Immature natural killer cell (primary cell): ENCODE results near the gene LY6G5B. TPM values are rescaled to one million over a fixed set of nuclear protein-coding genes. Genes with fewer than 3 reads are reported as not detected.
A peak's percentile ranks its signal among the peaks of the same experiment; 100 is the strongest.

Experiments used
- DNase-seq, 3 donors: peaks; one replicate each; pipeline ENCODE4 v3.0.0; 2022; ENCODE audit warnings: mixed read lengths in 1 of 3
- H3K27ac Mint-ChIP-seq, 6 donors: one replicate each; pipeline ENCODE4 v1.8.0; 2020; ENCODE audit warnings: mixed read lengths in 6 of 6, mild to moderate bottlenecking in 5 of 6, inconsistent platforms in 4 of 6, moderate library complexity in 3 of 6
- H3K27me3 Mint-ChIP-seq, 3 donors: one replicate each; pipeline ENCODE4 v1.8.0; 2020 to 2021; ENCODE audit warnings: low read depth in 3 of 3, mild to moderate bottlenecking in 3 of 3, mixed read lengths in 3 of 3, moderate library complexity in 3 of 3, inconsistent platforms in 1 of 3
- H3K36me3 Mint-ChIP-seq, 3 donors: one replicate each; pipeline ENCODE4 v1.8.0; 2020; ENCODE audit warnings: mixed read lengths in 3 of 3, inconsistent platforms in 2 of 3, mild to moderate bottlenecking in 2 of 3
- H3K4me1 Mint-ChIP-seq, 2 donors: one replicate each; pipeline ENCODE4 v1.8.0; 2020; ENCODE audit warnings: inconsistent platforms in 2 of 2, mild to moderate bottlenecking in 2 of 2, mixed read lengths in 2 of 2, moderate library complexity in 1 of 2
- H3K4me3 Mint-ChIP-seq, 5 donors: one replicate each; pipeline ENCODE4 v1.8.0; 2020; ENCODE audit warnings: mild to moderate bottlenecking in 5 of 5, mixed read lengths in 5 of 5, inconsistent platforms in 3 of 5, moderate library complexity in 3 of 5
- H3K9me3 Mint-ChIP-seq, 6 donors: one replicate each; pipeline ENCODE4 v1.8.0; 2020; ENCODE audit warnings: mild to moderate bottlenecking in 6 of 6, mixed read lengths in 6 of 6, inconsistent platforms in 4 of 6, moderate library complexity in 3 of 6
- polyA plus RNA-seq, 3 donors: library from polyadenylated mRNA; unstranded; fragments of 300-500 nt; fragmentation: Illumina TruSeq; gene quantifications; one replicate each; pipeline ENCODE4 v1.2.3, GENCODE V29; 2021

Gene LY6G5B
- polyA plus RNA-seq, 3 donors from 2014 or later: 0.44 to 1.8 (median 0.47) TPM

DNA sequence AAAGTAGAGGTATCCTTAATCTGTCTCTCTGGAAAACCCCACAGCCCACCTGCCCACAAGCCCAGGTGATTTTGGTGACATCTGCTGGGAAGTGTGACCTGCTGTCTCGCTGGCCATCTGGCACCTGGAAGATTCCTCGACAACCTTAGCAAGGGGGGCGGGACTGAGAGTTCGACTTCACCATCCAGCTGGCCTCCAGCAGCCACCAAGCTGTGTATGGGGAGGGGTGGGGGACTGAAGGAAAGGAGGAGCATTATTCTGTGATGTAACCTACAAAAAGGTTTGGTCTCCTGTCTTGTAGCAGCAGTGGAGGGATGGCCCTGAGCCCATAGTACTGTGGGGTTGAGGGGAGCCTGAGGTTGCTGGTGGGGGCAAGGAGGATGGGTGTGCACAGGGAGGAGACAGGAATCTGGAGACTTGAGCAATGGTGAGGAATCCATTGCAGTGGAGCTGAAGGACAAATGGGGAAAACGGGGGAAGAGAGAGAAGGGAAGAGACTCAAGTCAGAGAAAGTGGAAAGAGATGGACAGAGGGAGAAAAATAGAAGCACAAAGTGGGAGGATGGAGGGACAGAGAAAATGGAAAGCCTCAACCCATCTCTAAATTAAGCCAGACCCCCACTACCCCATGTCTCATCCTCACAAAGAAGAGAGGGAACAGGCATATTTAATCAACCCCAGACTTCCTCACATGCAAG lies 40.9 kb downstream of the LY6G5B start:
- Mint-ChIP-seq H3K4me1 (peaks cover 17 to 20% of the 10 kb centered on the region in 2 donors), H3K27me3 (peaks cover 0 to 3% (median 2%) of the 10 kb centered on the region in 3 donors), H3K4me3 (peak overlapping the region in 3 of 5 donors; percentile 0 to 55 (median 33)), H3K9me3 (no peaks in the 10 kb centered on the region), H3K36me3 (no peaks in the 10 kb centered on the region), H3K27ac (peak overlapping the region in 3 of 6 donors; percentile 7 to 72 (median 40))
- DNase-seq: no peak

DNA sequence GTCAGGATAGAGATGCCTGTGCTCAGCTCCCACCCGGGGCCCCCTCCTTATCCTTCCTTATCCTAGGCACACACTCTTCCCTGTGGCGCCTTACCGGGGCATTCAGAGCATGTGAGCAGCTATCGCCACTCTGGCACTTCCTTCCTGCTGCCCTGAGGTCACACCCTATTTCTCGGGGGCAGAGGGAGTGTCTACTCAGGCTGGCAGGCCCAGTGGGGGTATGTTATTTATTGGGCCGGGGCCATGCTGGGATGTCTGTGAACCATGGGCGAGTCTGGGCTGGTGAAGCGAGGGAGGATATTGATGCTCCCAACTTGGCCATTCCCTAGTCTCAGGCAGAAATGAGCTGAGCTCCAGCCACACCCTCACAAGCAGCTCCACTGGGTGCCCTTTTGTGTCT lies 41.5 kb downstream of the LY6G5B start:
- H3K27me3 Mint-ChIP-seq: peaks cover 0 to 3% (median 2%) of the 10 kb centered on the region in 3 donors
- H3K36me3 Mint-ChIP-seq: no peaks in the 10 kb centered on the region
- DNase-seq: no peak
- H3K9me3 Mint-ChIP-seq: no peaks in the 10 kb centered on the region
- no peak overlapping the region for H3K27ac Mint-ChIP-seq
- peak overlapping the region in 1 of 5 donors; percentile 33 for H3K4me3 Mint-ChIP-seq
- peaks cover 17 to 20% of the 10 kb centered on the region in 2 donors for H3K4me1 Mint-ChIP-seq

DNA sequence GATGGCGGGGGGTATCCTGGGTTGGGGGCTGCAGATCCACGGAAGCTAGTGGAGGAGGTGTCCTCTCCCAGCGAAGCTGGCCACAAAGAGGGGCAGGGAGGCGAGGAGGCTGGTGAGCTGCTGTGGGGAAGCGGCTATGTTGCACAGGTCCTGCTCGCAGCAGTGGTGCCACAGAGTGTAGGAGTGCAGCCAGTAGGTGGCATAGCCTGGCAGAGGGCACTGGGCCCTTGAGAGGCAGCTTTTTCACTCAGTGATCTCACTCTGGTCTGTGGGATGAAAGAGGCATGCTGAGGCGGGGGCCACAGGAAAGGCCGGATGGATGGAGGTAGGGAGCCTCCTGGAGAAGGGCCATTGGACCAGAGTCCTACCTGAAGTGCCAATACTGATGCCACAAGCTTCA lies 42.5 kb downstream of the LY6G5B start:
- peak overlapping the region in 1 of 5 donors; percentile 21 for H3K4me3 Mint-ChIP-seq
- peaks cover 17 to 20% of the 10 kb centered on the region in 2 donors for H3K4me1 Mint-ChIP-seq
- H3K27ac Mint-ChIP-seq: peak overlapping the region in 2 of 6 donors; percentile 44 to 75
- H3K9me3 Mint-ChIP-seq: no peaks in the 10 kb centered on the region
- no peak for DNase-seq
- peaks cover 0 to 3% (median 2%) of the 10 kb centered on the region in 3 donors for H3K27me3 Mint-ChIP-seq
- H3K36me3 Mint-ChIP-seq: no peaks in the 10 kb centered on the region

DNA sequence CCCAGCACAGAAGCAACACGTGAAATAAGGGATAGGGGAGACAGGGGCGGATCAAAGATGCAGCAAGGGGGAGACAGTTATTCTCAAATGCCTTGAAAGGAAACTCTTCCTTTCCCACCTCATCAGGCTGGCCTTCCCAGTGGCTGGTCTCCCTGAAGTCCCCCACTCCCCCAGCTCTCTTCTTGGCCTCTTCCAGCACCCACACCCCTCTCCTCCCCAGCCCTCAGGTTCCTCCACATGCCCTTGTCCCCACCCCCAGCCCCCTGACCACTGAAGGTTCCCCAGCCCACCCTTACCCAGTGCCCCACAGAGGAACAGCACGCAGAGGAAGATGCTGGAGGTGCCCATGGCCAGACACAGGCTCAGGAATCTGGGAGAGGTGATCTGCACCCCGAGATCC lies 43.7 kb downstream of the LY6G5B start:
- no peak overlapping the region for H3K4me3 Mint-ChIP-seq

DNA sequence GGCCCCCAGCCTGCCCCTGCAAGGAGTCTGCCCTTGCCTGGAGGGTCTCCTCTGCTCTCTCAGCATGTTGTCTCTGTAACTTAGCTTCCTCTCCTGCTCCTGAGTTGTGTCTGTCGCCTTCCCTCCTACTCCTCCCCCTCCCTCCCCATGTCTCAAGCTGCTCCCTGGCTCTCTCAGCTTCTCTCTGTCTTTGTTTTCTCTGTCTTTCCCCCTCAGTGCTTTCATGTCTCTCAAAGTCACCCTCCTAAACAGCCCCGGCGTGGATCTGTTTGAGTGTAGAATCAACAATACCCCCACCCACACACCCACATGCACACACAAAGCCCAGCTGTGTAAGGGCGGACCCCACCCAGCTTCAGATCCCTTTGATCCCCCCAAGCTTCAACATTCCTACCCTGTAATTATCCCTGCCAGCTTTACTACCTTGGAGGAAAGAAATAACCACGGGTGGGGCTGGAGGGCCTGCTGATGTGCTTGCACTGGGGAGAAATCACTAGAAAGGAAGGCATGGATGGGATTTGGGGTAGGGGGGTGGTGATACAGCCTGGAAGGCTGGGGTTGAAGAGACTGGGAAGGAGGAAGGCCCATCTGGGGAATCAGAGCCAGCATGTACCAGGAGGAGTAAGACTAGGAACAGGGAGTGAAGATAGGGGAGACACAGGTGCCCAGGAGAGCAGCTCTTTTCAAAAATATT lies 44.4 kb downstream of the LY6G5B start:
- H3K4me3 Mint-ChIP-seq: no peak overlapping the region
- peaks cover 17 to 20% of the 10 kb centered on the region in 2 donors for H3K4me1 Mint-ChIP-seq
- no peaks in the 10 kb centered on the region for H3K9me3 Mint-ChIP-seq
- no peak overlapping the region for H3K27ac Mint-ChIP-seq
- H3K27me3 Mint-ChIP-seq: peaks cover 2 to 5% (median 3%) of the 10 kb centered on the region in 3 donors
- no peak for DNase-seq
- no peaks in the 10 kb centered on the region for H3K36me3 Mint-ChIP-seq

More for the DNA sequence above, 43.7 kb downstream of the LY6G5B start:
- H3K27ac Mint-ChIP-seq: peak overlapping the region in 1 of 6 donors; percentile 49
- H3K4me1 Mint-ChIP-seq: peaks cover 17 to 20% of the 10 kb centered on the region in 2 donors
- H3K9me3 Mint-ChIP-seq: no peaks in the 10 kb centered on the region
- DNase-seq: no peak
- H3K36me3 Mint-ChIP-seq: no peaks in the 10 kb centered on the region
- H3K27me3 Mint-ChIP-seq: peaks cover 0 to 3% (median 2%) of the 10 kb centered on the region in 3 donors

DNA sequence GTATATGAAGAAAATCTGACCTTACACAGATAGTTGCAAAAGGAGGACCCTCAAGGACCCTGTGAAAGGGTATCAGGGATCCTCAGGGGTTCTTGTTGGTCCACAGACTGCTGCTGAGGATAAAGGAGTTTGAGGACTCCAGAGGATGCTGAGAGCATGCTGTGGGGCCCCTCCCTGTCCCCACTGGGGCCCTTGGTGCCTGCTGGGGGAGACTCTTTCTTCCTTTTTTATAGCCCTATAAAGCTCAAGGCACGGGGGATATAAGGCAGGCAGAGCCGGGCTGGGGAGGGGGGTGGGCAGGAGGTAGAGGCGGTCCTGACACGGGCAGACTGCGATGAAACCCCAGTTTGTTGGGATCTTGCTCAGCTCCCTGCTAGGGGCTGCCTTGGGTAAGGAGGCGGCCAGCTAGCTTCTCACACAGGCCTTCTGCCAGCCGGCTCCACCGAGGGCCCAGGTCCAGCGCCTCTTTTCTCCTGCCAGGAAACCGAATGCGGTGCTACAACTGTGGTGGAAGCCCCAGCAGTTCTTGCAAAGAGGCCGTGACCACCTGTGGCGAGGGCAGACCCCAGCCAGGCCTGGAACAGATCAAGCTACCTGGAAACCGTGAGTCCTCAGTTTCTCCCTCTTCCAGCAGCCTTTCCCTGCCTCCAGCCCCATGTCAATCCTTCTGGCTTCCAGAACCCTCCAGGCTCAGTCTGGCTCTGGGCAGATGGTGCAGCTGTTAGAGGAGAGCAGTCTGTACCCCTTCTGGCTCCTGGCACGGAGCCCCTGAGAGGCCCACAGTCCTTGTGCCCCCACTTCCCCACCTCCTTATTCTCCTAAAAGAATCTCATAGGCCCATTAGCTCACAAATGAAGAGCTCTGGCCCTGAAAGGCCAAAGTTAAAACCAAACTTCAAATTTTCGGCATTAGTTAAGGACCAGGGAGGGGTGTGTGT lies 45.5 kb downstream of the LY6G5B start, which contains the start of gene LY6G6D:
TSS of gene LY6G6D (plus strand) at position 327 of the 937 bp plus-strand sequence. CDS start at position 335, 8 bp downstream.
- no peaks in the 10 kb centered on the region for H3K36me3 Mint-ChIP-seq
- H3K4me1 Mint-ChIP-seq: peaks cover 17 to 20% of the 10 kb centered on the region in 2 donors
- H3K27me3 Mint-ChIP-seq: peaks cover 2 to 5% (median 3%) of the 10 kb centered on the region in 3 donors
- no peaks in the 10 kb centered on the region for H3K9me3 Mint-ChIP-seq
- H3K4me3 Mint-ChIP-seq: no peak within 1 kb of the TSS
- no peak within 1 kb of the TSS for H3K27ac Mint-ChIP-seq
- no peak for DNase-seq

DNA sequence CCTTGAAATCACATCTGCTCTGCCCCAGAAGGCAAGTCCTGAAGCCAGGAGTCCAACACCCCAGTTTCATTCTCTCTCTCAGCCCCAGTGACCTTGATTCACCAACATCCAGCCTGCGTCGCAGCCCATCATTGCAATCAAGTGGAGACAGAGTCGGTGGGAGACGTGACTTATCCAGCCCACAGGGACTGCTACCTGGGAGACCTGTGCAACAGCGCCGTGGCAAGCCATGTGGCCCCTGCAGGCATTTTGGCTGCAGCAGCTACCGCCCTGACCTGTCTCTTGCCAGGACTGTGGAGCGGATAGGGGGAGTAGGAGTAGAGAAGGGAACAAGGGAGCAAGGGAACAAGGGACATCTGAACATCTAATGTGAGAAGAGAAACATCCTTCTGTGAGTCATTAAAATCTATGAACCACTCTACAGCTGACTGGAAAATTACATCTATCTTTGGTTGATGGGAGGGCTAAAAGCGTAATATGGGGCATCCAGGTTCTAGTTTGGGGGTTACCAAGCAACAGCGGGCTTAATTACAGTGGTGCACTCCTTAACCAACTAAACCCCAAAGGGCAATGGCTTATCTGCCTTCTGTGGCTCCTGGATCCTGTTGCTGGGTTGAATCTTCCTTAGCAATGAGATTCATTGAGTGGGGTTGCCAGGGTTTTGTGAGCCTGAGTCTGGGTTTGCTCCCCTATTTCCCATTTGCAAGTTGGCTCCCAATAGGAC lies 47.9 kb downstream of the LY6G5B start:
- H3K27me3 Mint-ChIP-seq: peaks cover 2 to 3% (median 3%) of the 10 kb centered on the region in 3 donors
- peaks cover 0 to 4% of the 10 kb centered on the region in 2 donors for H3K4me1 Mint-ChIP-seq
- no peaks in the 10 kb centered on the region for H3K9me3 Mint-ChIP-seq
- no peak overlapping the region for H3K27ac Mint-ChIP-seq
- no peak overlapping the region for H3K4me3 Mint-ChIP-seq
- DNase-seq: no peak
- H3K36me3 Mint-ChIP-seq: no peaks in the 10 kb centered on the region

DNA sequence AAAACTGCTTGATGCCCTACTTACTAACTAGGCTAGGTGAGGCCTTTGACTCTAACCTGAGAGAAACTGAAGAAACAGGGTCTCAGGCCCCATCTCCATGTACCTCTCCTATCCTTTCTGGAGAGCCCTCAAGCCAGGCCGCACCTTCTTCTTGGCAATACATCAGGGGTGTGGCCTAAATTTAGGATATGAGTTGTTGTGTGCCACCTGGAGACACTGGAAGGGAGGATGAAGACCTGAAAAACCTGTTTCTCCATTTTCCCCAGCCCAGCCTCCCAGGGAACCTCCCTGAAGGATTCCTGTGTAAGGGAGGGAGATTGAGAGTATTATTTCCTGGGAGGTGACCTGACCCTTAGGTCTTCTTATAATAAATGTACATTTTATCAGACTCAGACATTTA lies 48.5 kb downstream of the LY6G5B start:
- peaks cover 3 to 5% of the 10 kb centered on the region in 2 donors for H3K4me1 Mint-ChIP-seq
- peak overlapping the region in 1 of 6 donors; percentile 40 for H3K27ac Mint-ChIP-seq
- no peaks in the 10 kb centered on the region for H3K9me3 Mint-ChIP-seq
- no peaks in the 10 kb centered on the region for H3K36me3 Mint-ChIP-seq
- no peak for DNase-seq
- no peak overlapping the region for H3K4me3 Mint-ChIP-seq
- peaks cover 2 to 3% (median 3%) of the 10 kb centered on the region in 3 donors for H3K27me3 Mint-ChIP-seq

DNA sequence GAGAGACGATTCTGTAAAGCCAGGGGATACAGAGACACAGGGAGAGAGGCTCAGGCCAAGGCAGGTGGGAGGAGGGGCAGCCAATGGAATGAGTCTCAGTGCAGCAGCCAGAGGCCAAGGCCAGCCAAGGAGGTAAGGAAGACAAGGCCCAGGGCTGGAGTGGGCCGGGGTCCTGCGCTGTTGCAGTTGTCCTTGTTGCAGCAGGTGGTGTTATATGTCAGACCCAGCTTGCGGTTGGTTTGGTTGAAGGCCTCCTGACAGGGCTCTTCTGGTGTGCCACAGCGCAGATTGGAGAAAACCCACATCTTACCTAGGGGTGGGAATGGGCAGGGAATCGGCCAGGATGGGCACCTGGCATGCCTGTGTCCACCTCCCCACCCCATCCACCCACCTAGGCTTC lies 49.2 kb downstream of the LY6G5B start:
- H3K4me1 Mint-ChIP-seq: peaks cover 8 to 10% of the 10 kb centered on the region in 2 donors
- no peaks in the 10 kb centered on the region for H3K9me3 Mint-ChIP-seq
- H3K4me3 Mint-ChIP-seq: no peak overlapping the region
- H3K27ac Mint-ChIP-seq: no peak overlapping the region
- H3K36me3 Mint-ChIP-seq: no peaks in the 10 kb centered on the region
- no peak for DNase-seq
- H3K27me3 Mint-ChIP-seq: peaks cover 2 to 3% (median 3%) of the 10 kb centered on the region in 3 donors

DNA sequence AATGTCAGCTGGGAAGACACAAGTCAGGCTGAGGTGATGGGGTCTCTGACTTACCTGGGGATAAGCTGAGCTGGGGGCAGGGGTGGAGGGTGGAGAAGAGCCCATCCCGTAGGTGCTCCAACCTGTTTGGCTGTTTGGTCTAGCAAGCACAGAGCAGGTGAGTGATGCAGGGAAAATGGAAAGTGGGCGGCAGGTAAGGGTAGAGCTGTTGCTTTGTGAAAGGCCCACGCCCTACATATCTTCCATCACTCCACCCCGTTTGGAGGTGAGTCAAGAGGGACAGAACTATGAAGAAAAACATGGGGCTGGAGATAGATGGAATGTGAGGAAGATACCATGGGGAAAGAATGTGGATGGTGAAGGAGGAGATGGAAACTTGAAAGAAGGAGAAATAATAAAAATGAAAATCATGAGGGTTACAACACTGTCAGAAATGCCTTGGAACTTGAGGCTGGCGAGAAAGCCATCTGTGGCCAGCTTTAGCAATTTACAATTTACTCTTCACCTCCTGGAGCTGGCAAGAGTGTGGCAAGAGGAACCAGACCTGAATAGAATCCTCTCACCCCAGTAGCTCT lies 50.5 kb downstream of the LY6G5B start:
- Mint-ChIP-seq H3K27me3 (peaks cover 3 to 4% (median 3%) of the 10 kb centered on the region in 3 donors), H3K27ac (peak overlapping the region in 3 of 6 donors; percentile 2 to 86 (median 81)), H3K4me1 (peaks cover 11 to 14% of the 10 kb centered on the region in 2 donors), H3K4me3 (no peak overlapping the region), H3K36me3 (no peaks in the 10 kb centered on the region), H3K9me3 (no peaks in the 10 kb centered on the region)
- no peak for DNase-seq

DNA sequence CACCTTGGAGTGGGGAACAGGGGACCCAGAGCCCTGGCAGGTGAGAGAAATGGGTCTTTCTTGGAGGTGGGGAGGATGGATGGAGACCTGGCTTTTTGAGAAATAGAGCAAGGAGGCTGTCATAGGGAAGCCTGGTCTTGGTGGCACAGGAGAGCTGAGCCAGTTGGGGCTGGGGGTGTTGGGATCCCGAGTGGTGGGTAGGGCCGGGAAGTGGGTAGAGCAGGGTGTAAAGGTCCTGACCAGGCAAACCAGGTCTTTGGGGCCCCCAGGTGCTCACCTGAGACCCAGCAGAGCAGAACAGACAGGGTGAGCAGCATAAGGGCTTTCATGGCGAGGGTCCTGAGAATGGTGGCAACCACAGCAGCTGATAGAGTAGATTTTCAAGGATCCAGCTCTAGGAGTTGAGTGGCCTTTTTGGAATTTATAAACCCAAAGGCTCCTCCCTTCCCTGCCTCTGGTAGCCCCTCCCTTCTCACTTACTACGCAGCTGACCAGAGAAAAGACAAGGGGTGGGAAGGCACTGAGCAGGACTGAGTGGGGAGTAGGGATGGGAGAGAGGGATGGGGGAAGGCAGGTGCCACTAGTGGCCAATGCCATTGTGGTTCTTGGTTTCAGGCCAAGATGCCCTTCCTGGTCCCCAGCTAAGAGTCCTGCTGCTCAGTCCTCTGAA lies 51.7 kb downstream of the LY6G5B start, which contains the start of gene LY6G6C:
TSS of gene LY6G6C (minus strand) at position 396 of the 670 bp plus-strand sequence. CDS start at position 329, 67 bp downstream.
- H3K4me1 Mint-ChIP-seq: peaks cover 18 to 24% of the 10 kb centered on the region in 2 donors
- peak within 1 kb of the TSS in 2 of 6 donors; percentile 34 to 41 for H3K27ac Mint-ChIP-seq
- DNase-seq: no peak
- H3K9me3 Mint-ChIP-seq: no peaks in the 10 kb centered on the region
- H3K36me3 Mint-ChIP-seq: peaks cover 0 to 9% (median 4%) of the 10 kb centered on the region in 3 donors
- H3K27me3 Mint-ChIP-seq: peaks cover 2 to 4% (median 3%) of the 10 kb centered on the region in 3 donors
- no peak within 1 kb of the TSS for H3K4me3 Mint-ChIP-seq

DNA sequence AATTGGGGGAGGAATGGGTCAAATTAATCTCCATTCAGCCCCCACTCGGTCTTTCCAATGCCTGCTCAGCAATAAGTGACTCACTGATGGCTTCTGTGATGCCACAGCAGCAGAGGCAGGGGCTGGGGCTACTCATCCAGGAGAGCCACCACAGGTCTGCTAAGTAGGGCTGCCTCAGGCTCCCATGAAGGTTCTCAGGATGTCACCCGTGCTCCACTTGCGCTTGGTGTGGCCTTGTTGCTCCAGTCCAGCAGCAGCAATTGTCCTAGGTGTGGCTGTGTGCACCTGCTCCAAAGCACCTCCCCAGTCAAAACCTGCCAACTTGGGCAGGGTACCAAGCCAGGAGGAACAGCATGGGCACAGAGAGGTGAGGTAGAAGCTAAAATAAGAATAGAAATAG lies 52.4 kb downstream of the LY6G5B start:
- no peak for DNase-seq
- H3K9me3 Mint-ChIP-seq: no peaks in the 10 kb centered on the region
- peaks cover 25 to 30% of the 10 kb centered on the region in 2 donors for H3K4me1 Mint-ChIP-seq
- H3K4me3 Mint-ChIP-seq: no peak overlapping the region
- H3K27me3 Mint-ChIP-seq: peaks cover 2 to 4% (median 3%) of the 10 kb centered on the region in 3 donors
- no peak overlapping the region for H3K27ac Mint-ChIP-seq
- peaks cover 0 to 15% (median 10%) of the 10 kb centered on the region in 3 donors for H3K36me3 Mint-ChIP-seq
